Spleen (tissue), 7 donors: ENCODE data around the gene HSD17B13.

Experiments
- POLR2A ChIP-seq, 3 donors: fragments of 450-650 bp; IDR thresholded peaks; one replicate each; pipeline ENCODE4 v1.5.1; 2017; ENCODE audit warnings: antibody characterized with exemption in 3 of 3, mild to moderate bottlenecking in 1 of 3
- TF ChIP-seq, protein P1 (sequence below), 11 experiments: fragments of 200-600 bp in 7 of 11; fragments of 450-650 bp in 4 of 11; sonication (generic) in 4 of 11; IDR thresholded peaks in 8 of 11; conservative IDR thresholded peaks in 3 of 11; 1 replicate in 7 of 11; 2 replicates in 4 of 11; pipeline versions ENCODE4 v1.4.0 to v1.8.0; 2016 to 2021; ENCODE audit warnings: antibody characterized with exemption in 11 of 11, inconsistent platforms in 4 of 11, mild to moderate bottlenecking in 1 of 11
- donor health status: DM: no; HTN: no; CAD: no; lungs with moderate emphysema.
- donor health status: DM: no; HTN: no; CAD: no.
- donor health status: DM: no; HTN: no; CAD: no.

DNA sequence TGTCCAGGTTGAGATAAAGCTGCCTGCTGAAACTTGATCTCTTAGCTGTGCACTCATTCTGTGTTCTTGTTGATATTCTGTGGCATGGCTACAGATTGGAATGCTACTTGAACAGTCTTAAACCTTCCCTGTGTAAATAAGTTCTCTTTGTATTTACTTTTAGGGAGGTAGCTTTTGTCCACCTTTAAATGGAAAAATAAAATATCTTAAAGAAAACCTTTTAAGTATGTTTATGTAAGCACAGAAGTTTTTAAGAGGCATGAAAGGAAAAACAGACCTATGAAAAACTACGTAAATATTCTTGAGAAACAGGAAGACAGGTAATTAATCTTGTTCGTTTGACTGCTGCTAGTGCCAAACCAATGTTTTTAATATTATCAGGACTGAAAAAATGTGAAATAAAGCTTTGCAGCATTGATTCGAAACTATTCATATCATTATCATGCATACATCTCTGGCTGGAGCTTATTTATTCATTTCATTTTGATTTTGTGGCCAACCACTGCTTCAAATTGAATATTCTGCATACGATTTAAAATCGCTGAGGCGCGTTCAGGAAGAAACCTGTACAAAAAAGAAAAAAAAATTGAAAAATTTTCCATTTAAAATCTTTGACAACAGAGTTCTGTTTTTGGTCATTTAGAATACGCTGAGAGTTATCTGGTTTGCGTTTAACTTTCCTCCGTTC lies 17.8 kb downstream of the HSD17B13 start:
- TF ChIP-seq, protein P1, sequence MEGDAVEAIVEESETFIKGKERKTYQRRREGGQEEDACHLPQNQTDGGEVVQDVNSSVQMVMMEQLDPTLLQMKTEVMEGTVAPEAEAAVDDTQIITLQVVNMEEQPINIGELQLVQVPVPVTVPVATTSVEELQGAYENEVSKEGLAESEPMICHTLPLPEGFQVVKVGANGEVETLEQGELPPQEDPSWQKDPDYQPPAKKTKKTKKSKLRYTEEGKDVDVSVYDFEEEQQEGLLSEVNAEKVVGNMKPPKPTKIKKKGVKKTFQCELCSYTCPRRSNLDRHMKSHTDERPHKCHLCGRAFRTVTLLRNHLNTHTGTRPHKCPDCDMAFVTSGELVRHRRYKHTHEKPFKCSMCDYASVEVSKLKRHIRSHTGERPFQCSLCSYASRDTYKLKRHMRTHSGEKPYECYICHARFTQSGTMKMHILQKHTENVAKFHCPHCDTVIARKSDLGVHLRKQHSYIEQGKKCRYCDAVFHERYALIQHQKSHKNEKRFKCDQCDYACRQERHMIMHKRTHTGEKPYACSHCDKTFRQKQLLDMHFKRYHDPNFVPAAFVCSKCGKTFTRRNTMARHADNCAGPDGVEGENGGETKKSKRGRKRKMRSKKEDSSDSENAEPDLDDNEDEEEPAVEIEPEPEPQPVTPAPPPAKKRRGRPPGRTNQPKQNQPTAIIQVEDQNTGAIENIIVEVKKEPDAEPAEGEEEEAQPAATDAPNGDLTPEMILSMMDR (IDR thresholded peaks at IDR 0.05 in 8 of 11, conservative IDR thresholded peaks at IDR 0.05 in 3 of 11): no peak
- no peak for TF ChIP-seq POLR2A (IDR thresholded peaks at IDR 0.05)
